ENCODE results near the gene FAF1.
"Not testable (repeated sequence)": the region's sequence is repeated elsewhere in the genome, so short reads cannot be mapped to it uniquely, and the experiment has no call there.

FAF1 gene

DNA sequence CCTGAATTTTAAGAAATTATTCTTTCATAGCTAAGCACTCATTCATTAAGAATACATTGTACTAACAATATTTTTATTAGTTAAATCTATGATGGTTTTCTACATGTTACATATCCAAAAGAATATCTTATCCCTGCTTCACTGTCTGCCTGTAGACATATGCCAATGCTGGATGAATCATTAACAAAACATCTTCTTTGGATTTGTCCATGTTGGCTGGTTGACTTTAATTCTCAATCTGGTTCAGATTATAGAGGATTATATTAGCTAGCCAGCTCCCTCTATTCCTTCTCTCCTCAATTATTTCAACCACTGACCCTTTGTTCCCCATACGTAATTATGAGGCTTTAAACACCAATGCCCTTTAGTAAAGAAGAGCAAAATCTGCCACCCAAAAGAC is 398.0 kb downstream of the FAF1 start:
- DNase-seq = no peak
- TF ChIP-seq GATA1 (IDR thresholded peaks at IDR 0.05; ENCODE audit: low read depth, low read length) (no peak), POLR2A (IDR thresholded peaks at IDR 0.05; ENCODE audit: low read length) (no peak)

DNA sequence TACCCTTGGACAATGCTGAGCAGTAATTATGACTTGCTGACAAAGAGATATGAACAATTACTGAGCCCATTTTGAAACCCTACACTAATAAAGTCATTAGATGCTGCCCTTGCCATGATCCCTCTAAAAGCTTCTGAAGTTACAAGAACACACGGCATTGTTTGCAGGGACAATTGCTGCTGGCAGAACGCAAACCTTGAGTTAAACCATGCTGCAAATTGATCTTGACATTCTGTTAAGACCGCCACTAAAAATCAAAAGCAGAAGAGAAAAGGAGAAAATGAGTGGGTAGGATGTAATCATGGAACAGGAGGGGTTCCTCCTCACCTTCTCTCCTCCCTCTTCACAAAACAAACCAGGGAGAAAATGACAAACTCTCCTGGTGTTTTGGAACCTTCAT is 400.6 kb downstream of the FAF1 start:
- TF ChIP-seq POLR2A (IDR thresholded peaks at IDR 0.05; ENCODE audit: low read length) (no peak), GATA1 (IDR thresholded peaks at IDR 0.05; ENCODE audit: low read depth, low read length) (no peak)
- no peak for DNase-seq

- TF ChIP-seq POLR2A (IDR thresholded peaks at IDR 0.05; ENCODE audit: low read length) (no peak), GATA1 (IDR thresholded peaks at IDR 0.05; ENCODE audit: low read depth, low read length) (no peak)
- no peak for DNase-seq
These were observed 406.1 kb downstream of the FAF1 start for GRCh38 chr1:50553921-50554320.

GRCh38 chr1:50548243-50548642 is 411.8 kb downstream of the FAF1 start:
- no peak for DNase-seq
- TF ChIP-seq GATA1 (IDR thresholded peaks at IDR 0.05; ENCODE audit: low read depth, low read length) = no peak
- no peak for TF ChIP-seq POLR2A (IDR thresholded peaks at IDR 0.05; ENCODE audit: low read length)

DNA sequence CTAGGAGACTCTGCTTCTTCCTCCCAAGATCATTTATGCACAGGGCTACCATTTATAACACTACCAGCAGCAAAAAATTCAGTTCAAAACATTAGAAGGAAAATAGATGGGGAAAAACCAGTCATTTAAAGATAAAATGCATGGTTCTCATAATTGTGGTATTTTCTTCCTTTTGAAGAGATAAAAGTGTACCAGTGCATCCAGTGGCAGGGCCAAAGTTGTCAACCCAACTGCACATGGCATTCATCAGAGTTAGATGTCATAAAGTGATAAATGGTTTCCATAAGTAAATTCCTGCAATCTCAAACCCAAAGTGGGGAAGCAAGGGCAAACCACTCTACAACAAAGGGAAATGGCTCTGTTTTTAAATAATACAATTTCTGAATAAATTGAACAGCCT is 417.7 kb downstream of the FAF1 start:
- no peak for TF ChIP-seq POLR2A (IDR thresholded peaks at IDR 0.05; ENCODE audit: low read length)
- no peak for DNase-seq

DNA sequence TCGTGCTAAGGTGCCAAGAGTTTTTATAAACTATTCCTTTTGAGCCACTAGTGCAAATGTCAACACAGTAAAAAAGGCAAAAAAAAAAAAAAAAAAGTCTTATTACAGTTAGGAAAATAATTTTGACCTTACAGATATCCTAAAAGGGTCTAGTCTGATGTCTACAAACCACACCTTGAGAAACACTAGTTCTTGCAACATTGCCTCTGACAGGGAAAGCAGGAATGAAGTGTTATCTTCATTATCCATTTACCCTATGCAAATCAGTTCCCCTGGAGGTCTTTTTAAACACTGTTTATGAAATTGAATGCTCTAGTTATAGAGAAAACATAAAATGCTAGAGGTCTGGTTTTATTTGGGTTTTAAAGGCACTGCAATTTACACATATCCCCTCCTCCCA is 421.6 kb downstream of the FAF1 start:
- no peak for TF ChIP-seq POLR2A (IDR thresholded peaks at IDR 0.05; ENCODE audit: low read length)
- TF ChIP-seq GATA1 (IDR thresholded peaks at IDR 0.05; ENCODE audit: low read depth, low read length) = no peak
- DNase-seq = no peak

GRCh38 chr1:50531601-50532000 is 428.5 kb downstream of the FAF1 start:
- TF ChIP-seq POLR2A (IDR thresholded peaks at IDR 0.05; ENCODE audit: low read length) (no peak), GATA1 (IDR thresholded peaks at IDR 0.05; ENCODE audit: low read depth, low read length) (no peak)
- no peak for DNase-seq

DNA sequence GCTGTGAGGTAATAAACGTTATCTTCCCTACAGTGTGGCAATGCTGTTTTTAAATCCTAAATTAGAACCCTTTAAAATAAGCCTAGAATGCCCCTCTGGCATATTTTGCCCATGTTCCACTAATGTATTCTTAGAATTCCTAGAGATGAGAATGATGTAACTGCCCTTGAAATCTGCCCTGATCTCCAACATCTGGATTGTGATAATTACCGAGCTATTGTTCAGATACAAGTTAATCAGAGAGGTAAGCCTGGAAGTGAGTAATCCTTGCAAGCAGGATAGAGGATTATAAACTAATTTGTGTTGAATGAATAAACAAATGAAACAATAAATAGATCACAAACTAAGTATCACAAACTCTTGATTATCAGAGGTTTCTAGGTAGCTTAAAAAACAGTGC is 429.0 kb downstream of the FAF1 start:
- DNase-seq = no peak
- TF ChIP-seq POLR2A (IDR thresholded peaks at IDR 0.05; ENCODE audit: low read length) (no peak), GATA1 (IDR thresholded peaks at IDR 0.05; ENCODE audit: low read depth, low read length) (no peak)

- TF ChIP-seq GATA1 (IDR thresholded peaks at IDR 0.05; ENCODE audit: low read depth, low read length) (no peak), POLR2A (IDR thresholded peaks at IDR 0.05; ENCODE audit: low read length) (no peak)
- no peak for DNase-seq
These were observed 430.6 kb downstream of the FAF1 start for GRCh38 chr1:50529510-50529909.

GRCh38 chr1:50527987-50528320 is 432.1 kb downstream of the FAF1 start:
- not testable (repeated sequence) for DNase-seq

GRCh38 chr1:50527249-50527986 is 432.6 kb downstream of the FAF1 start:
- TF ChIP-seq GATA1 (IDR thresholded peaks at IDR 0.05; ENCODE audit: low read depth, low read length) (no peak), POLR2A (IDR thresholded peaks at IDR 0.05; ENCODE audit: low read length) (no peak)
- no peak for DNase-seq

GRCh38 chr1:50526431-50526830 is 433.6 kb downstream of the FAF1 start:
- TF ChIP-seq GATA1 (IDR thresholded peaks at IDR 0.05; ENCODE audit: low read depth, low read length) = no peak
- TF ChIP-seq POLR2A (IDR thresholded peaks at IDR 0.05; ENCODE audit: low read length) = no peak
- DNase-seq = no peak

DNA sequence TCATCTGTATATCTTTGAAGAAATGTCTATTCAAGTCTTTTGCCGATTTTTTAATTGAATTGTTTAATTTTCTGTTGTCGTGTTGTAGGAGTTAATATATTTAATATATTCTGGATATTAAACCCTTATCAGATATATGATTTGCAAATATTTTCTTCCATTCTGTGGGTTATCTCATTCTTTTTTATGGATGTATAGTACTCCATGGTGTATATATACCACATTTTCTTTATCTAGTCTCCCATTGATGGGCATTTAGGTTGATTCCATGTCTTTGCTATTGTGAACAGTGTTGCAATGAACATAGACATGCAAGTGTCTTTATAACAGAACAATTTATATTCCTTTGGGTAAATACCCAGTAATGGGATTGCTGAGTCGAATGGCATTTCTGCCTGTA is 436.5 kb downstream of the FAF1 start:
- TF ChIP-seq POLR2A (IDR thresholded peaks at IDR 0.05; ENCODE audit: low read length) (no peak), GATA1 (IDR thresholded peaks at IDR 0.05; ENCODE audit: low read depth, low read length) (no peak)
- no peak for DNase-seq

- TF ChIP-seq GATA1 (IDR thresholded peaks at IDR 0.05; ENCODE audit: low read depth, low read length) = no peak
- no peak for TF ChIP-seq POLR2A (IDR thresholded peaks at IDR 0.05; ENCODE audit: low read length)
- DNase-seq = no peak
These were observed 437.2 kb downstream of the FAF1 start for GRCh38 chr1:50522691-50523342.

DNA sequence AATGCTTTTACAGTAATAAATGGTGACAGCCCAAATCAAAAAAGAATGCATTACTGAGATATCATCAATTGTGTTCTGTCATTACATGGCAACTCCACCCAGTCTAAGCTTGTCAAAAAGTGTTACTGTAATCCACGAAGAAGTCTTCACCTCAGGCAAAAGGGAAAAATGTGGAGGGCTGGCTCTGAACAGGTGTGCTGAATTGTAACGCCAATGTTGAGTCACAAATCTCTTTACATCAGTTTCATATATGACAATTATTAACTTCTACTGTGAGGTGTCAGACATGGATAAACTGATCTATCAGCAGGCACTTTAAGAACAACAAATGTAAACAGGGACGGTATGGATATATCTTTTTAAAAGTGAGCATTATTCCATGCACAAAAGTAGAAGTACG is 438.4 kb downstream of the FAF1 start:
- TF ChIP-seq POLR2A (IDR thresholded peaks at IDR 0.05; ENCODE audit: low read length) (no peak), GATA1 (IDR thresholded peaks at IDR 0.05; ENCODE audit: low read depth, low read length) (no peak)
- DNase-seq = no peak
